GM18870 (cell line): ENCODE results near the gene CD59.
"Not testable (repeated sequence)": the region's sequence is repeated elsewhere in the genome, so short reads cannot be mapped to it uniquely, and the experiment has no call there.

Experiments used
- ATAC-seq: cut with Tn5 transposase; IDR thresholded peaks from one replicate; pipeline ENCODE4 v1.9.1; 2021; ENCODE audit warnings: moderate library complexity; ENCODE audit not compliant: unreplicated experiment

The CD59 gene

DNA sequence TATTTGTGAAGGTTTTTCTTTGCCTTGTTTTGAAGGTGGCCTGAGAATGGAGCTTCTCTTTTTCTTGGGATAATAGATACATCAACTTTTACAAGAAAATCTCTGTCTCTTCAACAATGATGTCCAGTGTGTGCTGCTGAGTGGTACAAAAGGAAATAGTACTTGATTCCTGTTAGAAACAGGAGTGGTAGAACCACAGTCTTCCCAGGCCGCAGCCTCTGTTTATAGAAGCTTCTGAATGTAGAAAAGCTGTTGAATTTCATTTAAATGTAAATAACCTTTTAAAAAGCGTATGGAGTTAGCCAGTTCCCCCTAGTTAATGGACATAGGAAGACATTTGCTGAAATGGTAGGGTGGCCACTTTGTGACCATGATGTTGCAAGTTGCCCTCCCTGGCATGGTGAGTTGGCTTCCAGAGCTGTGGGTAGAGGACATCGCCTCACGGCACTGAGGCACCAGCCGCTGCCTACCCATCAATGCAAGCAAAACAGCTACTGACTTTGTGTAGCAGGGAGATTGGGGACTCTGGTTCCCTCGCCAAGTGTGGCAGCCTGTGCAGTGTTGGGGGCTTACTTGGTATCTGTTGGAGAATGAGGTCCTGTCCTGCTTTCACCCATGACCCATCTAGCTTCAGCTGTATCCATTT lies 67.1 kb downstream of the CD59 start:
- no peak for ATAC-seq

- ATAC-seq, result no peak
These were observed 67.8 kb downstream of the CD59 start for GRCh38 chr11:33668468-33668825.

- no peak for ATAC-seq
These were observed 68.3 kb downstream of the CD59 start for GRCh38 chr11:33667819-33668467.

DNA sequence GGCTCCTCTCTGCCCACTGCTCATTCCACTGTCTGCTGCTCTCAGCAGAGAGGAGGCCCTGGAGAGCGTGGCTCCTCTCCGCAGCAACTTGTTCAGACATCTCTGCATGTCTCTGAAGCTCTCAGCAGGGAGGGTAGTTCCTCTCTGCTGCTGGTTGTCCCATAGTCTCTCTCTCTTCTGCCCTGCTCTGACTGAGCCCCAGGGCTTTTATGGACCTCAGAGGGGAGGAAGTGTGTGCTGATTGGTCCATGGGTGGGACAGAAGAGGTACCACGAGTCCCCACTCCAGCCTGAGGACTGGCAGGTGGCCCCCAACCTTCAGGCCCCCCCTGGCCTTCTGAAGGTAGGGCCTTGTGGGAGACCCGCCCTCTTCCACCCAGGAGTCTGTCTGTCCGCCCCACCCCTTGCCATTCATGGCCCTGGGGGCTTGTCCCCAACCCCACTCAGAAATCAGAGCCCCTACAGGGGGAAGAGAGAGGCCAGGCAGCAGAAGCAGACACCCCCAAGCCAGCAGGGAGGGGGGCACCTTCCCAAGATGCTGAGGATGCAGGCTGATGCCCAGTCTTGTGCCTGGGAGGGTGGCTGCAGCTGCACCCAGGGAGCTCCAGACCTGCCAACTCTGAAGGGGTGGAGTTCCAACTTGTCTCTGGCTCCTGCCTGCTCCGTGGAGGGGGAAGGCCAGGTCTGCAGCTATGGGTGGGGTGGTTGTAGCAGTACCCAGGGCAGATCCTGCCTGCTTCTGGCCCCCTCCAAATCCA lies 70.7 kb downstream of the CD59 start:
- ATAC-seq, result no peak

DNA sequence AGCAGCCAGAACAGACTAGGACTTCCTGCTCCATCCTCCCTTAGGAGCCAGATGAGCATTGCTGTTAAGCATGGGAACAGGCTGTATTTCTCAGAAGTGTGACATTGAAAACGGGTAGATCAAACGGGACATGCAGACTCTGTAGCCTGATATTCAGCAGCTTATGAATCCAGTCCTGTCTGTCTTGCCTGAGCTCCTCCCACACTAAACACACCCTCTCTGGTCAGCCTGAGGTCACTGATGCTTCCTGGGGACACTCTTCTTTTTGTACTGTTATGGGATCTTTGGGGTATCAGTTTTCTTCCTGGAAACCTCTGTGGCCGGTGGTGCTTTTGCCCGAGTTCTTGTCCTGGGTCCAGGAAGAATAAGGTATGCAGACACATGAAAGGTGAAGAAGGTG lies 71.4 kb downstream of the CD59 start:
- no peak for ATAC-seq

DNA sequence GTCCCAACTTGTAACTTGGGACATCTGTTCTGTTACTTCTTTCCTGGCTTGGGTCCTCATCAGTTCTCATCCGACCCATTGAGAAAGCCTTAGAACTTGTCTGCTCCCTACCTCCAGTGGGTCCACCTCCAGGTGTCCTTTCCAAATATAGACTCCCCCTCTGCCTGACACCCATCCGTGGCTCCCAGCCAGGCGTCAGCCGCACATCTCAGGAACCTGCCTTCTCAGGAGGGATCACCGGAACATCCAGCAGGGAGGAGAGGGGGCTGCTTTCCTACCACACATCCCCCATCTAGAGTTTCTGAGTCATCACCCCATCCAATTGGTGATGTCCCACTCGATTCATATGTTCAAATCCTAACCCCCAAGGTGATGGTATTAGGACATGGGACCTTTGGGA lies 72.1 kb downstream of the CD59 start:
- no peak for ATAC-seq

DNA sequence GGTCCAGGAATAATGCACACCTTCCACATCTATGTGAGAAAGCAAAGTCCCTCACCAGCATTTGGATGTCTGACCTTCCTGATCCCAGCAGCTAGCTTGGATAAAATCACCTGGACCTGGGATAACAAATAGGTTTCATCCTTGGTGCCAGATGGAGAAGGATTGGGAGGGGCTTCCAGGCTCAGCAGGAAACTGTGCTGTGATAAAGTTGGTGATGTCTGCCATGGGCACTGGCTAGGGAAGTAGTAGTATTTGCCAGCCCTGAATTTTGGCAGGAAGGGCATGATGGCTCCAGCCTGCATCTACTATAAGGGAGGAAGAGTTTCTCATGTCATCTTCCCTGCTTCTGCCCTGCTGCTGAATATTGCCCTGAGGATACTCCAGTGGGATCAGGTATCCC lies 73.1 kb downstream of the CD59 start:
- no peak for ATAC-seq

DNA sequence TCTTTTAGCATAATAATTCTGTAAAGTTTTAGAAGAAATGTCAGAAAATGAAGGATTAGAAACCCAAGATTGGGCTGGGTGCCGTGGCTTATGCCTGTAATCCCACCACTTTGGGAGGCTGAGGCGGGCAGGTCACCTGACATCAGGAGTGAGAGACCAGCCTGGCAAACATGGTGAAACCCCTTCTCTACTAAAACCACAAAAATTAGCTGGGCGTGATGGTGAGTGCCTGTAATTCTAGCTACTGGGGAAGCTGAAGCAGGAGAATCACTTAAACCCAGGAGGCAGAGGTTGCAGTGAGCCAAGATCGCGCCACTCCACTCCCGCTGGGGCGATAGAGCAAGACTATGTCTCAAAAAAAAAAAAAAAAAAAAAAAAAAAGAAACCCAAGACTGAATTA lies 74.7 kb downstream of the CD59 start:
- ATAC-seq, result not testable (repeated sequence)

DNA sequence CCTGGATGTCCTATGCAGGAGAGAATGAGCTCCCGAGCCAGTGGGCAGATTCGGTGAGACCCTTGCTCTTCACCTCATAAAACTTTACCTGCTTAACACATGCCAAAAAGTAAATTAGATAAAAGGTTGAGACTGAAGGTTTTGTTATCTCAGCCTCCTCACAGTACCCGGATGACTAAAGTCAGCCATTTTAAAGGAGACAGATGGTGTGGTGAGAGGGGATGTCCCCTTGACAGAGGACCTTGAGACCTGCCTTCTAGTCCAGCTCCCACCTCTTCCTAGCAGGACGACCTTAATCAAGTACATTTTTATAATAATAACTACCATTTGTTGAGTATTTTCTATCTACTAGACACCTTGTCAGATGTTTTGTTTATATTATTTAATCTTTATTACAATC lies 75.3 kb downstream of the CD59 start:
- ATAC-seq, result no peak

- ATAC-seq, result no peak
These were observed 76.7 kb downstream of the CD59 start for GRCh38 chr11:33659370-33660139.

DNA sequence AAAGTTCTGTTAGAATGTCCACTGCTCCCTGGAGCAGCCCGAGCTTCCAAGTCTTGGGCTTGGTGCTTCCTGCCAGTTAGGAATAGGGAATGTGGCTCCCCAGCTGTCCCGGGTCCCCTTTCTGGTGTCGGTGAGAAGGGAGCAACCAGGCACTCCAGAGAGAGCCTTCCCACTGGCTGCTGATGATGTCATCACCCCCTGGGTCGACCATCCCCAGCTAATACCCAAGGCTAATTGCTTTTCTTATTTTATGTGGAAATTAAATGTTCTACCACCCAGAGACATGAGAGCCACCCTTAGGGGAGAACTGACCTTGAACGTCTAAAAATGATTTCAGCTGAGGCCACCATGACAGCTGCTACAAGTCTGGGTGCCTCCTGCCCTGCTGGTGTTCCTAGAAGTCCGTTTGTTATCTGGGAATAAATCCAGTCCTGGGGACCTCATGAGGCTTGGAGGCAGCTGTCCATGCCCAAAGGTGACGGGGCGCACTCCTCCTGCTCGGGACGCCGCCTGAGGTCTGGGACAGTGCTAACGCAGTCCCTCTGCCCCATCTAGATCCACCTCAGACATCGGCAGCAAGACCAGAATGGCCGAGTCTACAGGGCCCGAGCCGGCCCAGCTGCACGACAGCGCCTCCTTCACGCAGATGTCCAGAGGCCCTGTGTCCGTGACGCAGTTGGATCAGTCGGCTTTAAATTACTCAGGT lies 77.9 kb downstream of the CD59 start:
- no peak for ATAC-seq

GRCh38 chr11:33657757-33658156 lies 78.5 kb downstream of the CD59 start:
- no peak for ATAC-seq

GRCh38 chr11:33656768-33657167 lies 79.5 kb downstream of the CD59 start:
- ATAC-seq, result no peak

GRCh38 chr11:33655842-33656600 lies 80.2 kb downstream of the CD59 start:
- ATAC-seq, result peak; percentile 75

DNA sequence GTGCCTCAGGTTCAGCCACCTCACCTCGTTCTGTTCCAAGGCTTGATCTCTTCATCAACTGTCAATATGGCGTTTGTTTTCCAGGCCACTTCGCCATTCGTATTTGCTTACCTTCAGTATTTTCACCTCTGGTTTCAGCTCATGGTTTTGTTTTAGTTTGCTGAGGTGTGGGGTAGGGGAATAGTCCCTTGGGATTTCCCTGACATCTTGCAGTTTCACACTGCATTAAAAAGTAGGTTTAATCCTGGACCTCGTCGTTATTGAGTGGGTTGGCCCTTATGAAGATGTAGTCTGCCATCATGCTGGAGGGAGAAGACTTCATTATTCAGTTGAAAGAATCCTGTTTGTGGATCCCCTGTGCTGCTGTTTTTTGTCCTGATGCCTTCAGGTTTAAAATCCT lies 81.6 kb downstream of the CD59 start:
- ATAC-seq, result no peak
